H1 (cell line): ENCODE measurements around the gene MRM1. TPM values are rescaled to one million over a fixed set of nuclear protein-coding genes. Genes with fewer than 3 reads are reported as not detected.

Source experiments
- HDAC2 ChIP-seq, 2 experiments: fragments of 300-600 bp in 1 of 2; sonication (generic) in 1 of 2; IDR thresholded peaks; 2 replicates each; pipeline ENCODE4 v1.6.1; 2011 to 2012; ENCODE audit warnings: low read depth in 2 of 2, low read length in 2 of 2, mild to moderate bottlenecking in 2 of 2, moderate library complexity in 2 of 2, borderline replicate concordance in 1 of 2, inconsistent platforms in 1 of 2
- RBBP5 ChIP-seq: IDR thresholded peaks from 2 replicates; pipeline ENCODE4 v1.7.1; 2012; ENCODE audit warnings: low read depth, mild to moderate bottlenecking, inconsistent platforms, low read length, moderate library complexity, borderline replicate concordance
- TCF12 ChIP-seq: IDR thresholded peaks from 2 replicates; pipeline ENCODE4 v1.6.1; 2011; ENCODE audit warnings: low read depth, mild to moderate bottlenecking, low read length
- polyA plus RNA-seq, 7 experiments: library from polyadenylated mRNA; depleted of rRNA in 3 of 7; stranded (reverse) in 5 of 7; unstranded in 2 of 7; fragments of >200 nt in 5 of 7; fragments of 200-250 nt in 2 of 7; gene quantifications; 1 replicate in 5 of 7; 2 replicates in 1 of 7; 4 replicates in 1 of 7; pipeline versions ENCODE4 v1.2.1 to v1.2.3, GENCODE V29; 2011 to 2013; ENCODE audit warnings: missing spikeins in 2 of 7, mixed read lengths in 2 of 7
- total RNA-seq: library from RNA; stranded (reverse); fragmentation: NEBNext Ultra II Directional; extraction: Animal tissue kit (Norgen Biotek cat#: 25700); gene quantifications from 2 replicates; pipeline ENCODE4 v1.2.1, GENCODE V29; 2021

The MRM1 gene
- total and polyA plus RNA-seq, 2 of the 8 experiments (the other 6 are each of a cell fraction or from before 2014, with no cell fraction given), result 9.9 to 11.2 TPM

- TF ChIP-seq RBBP5, result peak; percentile 82; the same call in 1 of the 2 replicates
- no peak for TF ChIP-seq TCF12
- TF ChIP-seq HDAC2 (IDR thresholded peaks at IDR 0.05; ENCODE audit: borderline replicate concordance in 1 of 2, low read depth in 2 of 2, low read length in 2 of 2), result peak; percentile 11 to 78; a peak in 2 of 4 replicates
Observed at GRCh38 chr17:36601303-36602029, at the start of gene MRM1 (continued).
